Endothelial cell (in vitro differentiated cells): Measurements from ENCODE around the gene FAM13B. TPM values are rescaled to one million over a fixed set of nuclear protein-coding genes. Genes with fewer than 3 reads are reported as not detected.
A peak's percentile ranks its signal among the peaks of the same experiment; 100 is the strongest.
"Not testable (repeated sequence)": the region's sequence is repeated elsewhere in the genome, so short reads cannot be mapped to it uniquely, and the experiment has no call there.

ENCODE experiments used
- DNase-seq: peaks from one replicate; pipeline ENCODE4 v3.0.0; 2021; ENCODE audit warnings: low spot score
- H3K27ac Mint-ChIP-seq: one replicate; pipeline ENCODE4 v1.8.0; 2021; ENCODE audit warnings: mixed read lengths, inconsistent platforms; ENCODE audit not compliant: unreplicated experiment
- H3K27me3 Mint-ChIP-seq: one replicate; pipeline ENCODE4 v1.8.0; 2021; ENCODE audit warnings: mild to moderate bottlenecking, moderate library complexity, mixed read lengths, inconsistent platforms; ENCODE audit not compliant: unreplicated experiment
- H3K36me3 Mint-ChIP-seq: one replicate; pipeline ENCODE4 v1.8.0; 2021; ENCODE audit warnings: mild to moderate bottlenecking, low read depth, mixed read lengths, inconsistent platforms; ENCODE audit not compliant: unreplicated experiment
- H3K4me1 Mint-ChIP-seq: one replicate; pipeline ENCODE4 v1.8.0; 2021; ENCODE audit warnings: mild to moderate bottlenecking, mixed read lengths, inconsistent platforms; ENCODE audit not compliant: unreplicated experiment
- H3K4me3 Mint-ChIP-seq: one replicate; pipeline ENCODE4 v1.8.0; 2021; ENCODE audit warnings: mild to moderate bottlenecking, mixed read lengths, inconsistent platforms; ENCODE audit not compliant: unreplicated experiment
- H3K9me3 Mint-ChIP-seq: one replicate; pipeline ENCODE4 v1.8.0; 2021; ENCODE audit warnings: mixed read lengths, inconsistent platforms; ENCODE audit not compliant: unreplicated experiment
- total RNA-seq: library from RNA; stranded (reverse); fragmentation: NEBNext Ultra II Directional; extraction: Animal tissue kit (Norgen Biotek cat#: 25700); gene quantifications from one replicate; pipeline ENCODE4 v1.2.1, GENCODE V29; 2021; ENCODE audit not compliant: unreplicated experiment
- TF ChIP-seq, protein P1 (sequence below): fragments of 200-600 bp; sonication (generic); IDR thresholded peaks from one replicate; pipeline ENCODE4 v1.5.0; 2021; ENCODE audit warnings: antibody characterized with exemption; ENCODE audit not compliant: unreplicated experiment

Gene FAM13B
- total RNA-seq, 1 donor from 2014 or later: 31.2 TPM

DNA sequence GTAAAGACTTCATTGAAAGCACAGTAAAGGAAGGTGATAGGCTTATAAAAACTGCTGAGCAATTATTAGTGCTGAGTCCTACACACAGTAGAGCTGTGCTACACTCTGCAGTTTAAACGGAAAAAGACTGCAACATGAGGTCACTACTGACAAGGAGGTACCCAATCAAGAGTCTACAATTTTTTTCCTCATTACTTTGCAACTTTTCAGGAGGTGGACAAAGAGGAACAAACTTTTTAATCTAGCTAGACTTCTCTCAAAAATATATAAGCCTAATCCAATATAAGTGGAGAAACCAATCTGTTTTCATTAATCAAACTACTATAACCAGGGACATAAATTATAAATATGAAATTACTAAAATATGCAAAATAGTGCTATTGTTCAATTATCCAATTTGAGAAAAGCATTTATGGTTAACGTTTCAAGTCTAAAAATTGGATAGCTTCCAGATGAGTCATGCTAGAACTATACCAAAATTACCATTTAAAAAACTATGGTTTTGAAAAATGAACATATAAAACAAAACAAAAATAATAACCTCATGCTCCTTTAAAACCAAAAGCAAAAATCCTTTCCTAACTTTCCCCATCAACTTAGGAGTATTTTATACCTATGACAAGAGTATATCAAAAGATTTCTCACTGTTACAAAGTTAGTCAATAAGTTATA, 37.7 kb downstream of the FAM13B start:
- H3K4me1 Mint-ChIP-seq: no peaks in the 10 kb centered on the region
- H3K36me3 Mint-ChIP-seq: peaks cover 13% of the 10 kb centered on the region
- H3K27ac Mint-ChIP-seq: no peak overlapping the region
- no peak overlapping the region for H3K4me3 Mint-ChIP-seq
- no peaks in the 10 kb centered on the region for H3K9me3 Mint-ChIP-seq
- H3K27me3 Mint-ChIP-seq: no peaks in the 10 kb centered on the region
- no peak for DNase-seq
- TF ChIP-seq, protein P1, sequence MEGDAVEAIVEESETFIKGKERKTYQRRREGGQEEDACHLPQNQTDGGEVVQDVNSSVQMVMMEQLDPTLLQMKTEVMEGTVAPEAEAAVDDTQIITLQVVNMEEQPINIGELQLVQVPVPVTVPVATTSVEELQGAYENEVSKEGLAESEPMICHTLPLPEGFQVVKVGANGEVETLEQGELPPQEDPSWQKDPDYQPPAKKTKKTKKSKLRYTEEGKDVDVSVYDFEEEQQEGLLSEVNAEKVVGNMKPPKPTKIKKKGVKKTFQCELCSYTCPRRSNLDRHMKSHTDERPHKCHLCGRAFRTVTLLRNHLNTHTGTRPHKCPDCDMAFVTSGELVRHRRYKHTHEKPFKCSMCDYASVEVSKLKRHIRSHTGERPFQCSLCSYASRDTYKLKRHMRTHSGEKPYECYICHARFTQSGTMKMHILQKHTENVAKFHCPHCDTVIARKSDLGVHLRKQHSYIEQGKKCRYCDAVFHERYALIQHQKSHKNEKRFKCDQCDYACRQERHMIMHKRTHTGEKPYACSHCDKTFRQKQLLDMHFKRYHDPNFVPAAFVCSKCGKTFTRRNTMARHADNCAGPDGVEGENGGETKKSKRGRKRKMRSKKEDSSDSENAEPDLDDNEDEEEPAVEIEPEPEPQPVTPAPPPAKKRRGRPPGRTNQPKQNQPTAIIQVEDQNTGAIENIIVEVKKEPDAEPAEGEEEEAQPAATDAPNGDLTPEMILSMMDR: no peak

DNA sequence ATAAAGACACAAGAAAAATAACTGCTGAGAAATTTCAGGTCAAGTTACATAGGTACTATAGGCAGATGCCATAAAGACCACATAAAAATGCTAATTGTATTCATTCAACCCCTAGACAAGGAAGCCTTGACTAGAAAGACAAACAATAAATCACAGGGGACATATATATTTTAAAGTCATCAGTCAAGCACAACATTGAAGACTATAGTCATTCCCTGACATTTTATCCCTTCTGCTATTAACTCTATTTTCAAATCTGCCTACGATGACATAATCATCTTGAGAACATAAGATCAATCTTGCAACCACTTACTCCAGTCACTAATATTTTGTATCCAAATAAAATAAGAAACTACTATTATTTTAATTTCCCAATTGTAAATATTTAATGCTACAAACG, 38.3 kb downstream of the FAM13B start:
- H3K27me3 Mint-ChIP-seq: no peaks in the 10 kb centered on the region
- no peaks in the 10 kb centered on the region for H3K9me3 Mint-ChIP-seq
- no peaks in the 10 kb centered on the region for H3K4me1 Mint-ChIP-seq
- TF ChIP-seq, protein P1: no peak
- no peak overlapping the region for H3K4me3 Mint-ChIP-seq
- peaks cover 13% of the 10 kb centered on the region for H3K36me3 Mint-ChIP-seq
- DNase-seq: no peak
- H3K27ac Mint-ChIP-seq: no peak overlapping the region

DNA sequence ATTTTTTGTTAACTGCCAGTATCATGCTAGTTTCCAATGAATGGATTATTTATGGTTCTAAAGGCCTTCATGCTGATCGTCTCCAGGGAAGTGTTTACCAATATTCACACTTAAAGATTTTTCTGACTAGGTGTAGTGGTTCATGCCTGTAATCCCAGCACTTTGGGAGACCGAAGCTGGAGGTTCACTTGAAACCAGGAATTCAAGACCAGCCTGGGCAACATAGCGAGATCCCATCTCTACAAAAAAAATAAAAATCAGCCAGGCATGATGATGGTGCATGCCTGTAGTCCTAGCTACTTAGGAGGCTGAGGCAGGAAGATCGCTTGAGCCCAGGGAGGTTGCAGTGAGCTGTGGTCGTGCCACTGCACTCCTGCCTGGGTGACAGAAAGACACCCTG, 43.5 kb downstream of the FAM13B start:
- Mint-ChIP-seq H3K4me1 (no peaks in the 10 kb centered on the region), H3K9me3 (no peaks in the 10 kb centered on the region), H3K27ac (no peak overlapping the region), H3K27me3 (no peaks in the 10 kb centered on the region), H3K4me3 (no peak overlapping the region), H3K36me3 (peaks cover under 1% of the 10 kb centered on the region)
- DNase-seq: no peak
- TF ChIP-seq, protein P1: no peak

DNA sequence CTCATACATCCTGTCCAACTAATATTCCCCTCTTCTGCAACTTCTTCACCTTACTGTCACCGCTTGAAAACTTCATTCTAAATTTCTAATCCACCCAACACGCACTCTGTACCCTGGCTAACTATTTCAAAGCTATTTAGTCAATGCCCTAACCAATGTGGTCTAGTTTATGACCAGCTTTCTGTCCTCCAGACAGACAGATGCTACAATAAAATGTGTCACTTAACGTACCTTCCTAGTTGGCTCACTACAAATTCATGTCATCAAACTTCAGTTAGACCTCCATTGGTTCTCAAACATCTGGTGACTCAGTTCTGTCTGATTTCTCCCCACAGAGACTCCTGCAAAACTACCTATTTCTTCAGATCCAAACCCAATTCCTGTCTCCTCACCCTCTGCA, 57.7 kb downstream of the FAM13B start:
- H3K4me3 Mint-ChIP-seq: peak overlapping the region; percentile 17
- TF ChIP-seq, protein P1: no peak
- no peaks in the 10 kb centered on the region for H3K9me3 Mint-ChIP-seq
- peaks cover 23% of the 10 kb centered on the region for H3K36me3 Mint-ChIP-seq
- no peak for DNase-seq
- H3K27me3 Mint-ChIP-seq: peaks cover 5% of the 10 kb centered on the region
- H3K4me1 Mint-ChIP-seq: peaks cover 3% of the 10 kb centered on the region
- no peak overlapping the region for H3K27ac Mint-ChIP-seq

DNA sequence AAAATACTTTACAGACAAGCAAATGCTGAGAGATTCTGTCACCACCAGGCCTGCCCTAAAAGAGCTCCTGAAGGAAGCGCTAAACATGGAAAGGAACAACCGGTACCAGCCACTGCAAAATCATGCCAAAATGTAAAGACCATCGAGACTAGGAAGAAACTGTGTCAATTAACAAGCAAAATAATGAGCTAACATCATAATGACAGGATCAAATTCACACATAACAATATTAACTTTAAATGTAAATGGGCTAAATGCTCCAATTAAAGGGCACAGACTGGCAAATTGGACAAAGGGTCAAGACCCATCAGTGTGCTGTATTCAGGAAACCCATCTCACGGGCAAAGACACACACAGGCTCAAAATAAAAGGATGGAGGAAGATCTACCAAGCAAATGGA, 62.5 kb downstream of the FAM13B start:
- Mint-ChIP-seq H3K4me3 (peak overlapping the region; percentile 69), H3K36me3 (peaks cover 32% of the 10 kb centered on the region)
- not testable (repeated sequence) for H3K27ac Mint-ChIP-seq, DNase-seq, H3K9me3 Mint-ChIP-seq, H3K4me1 Mint-ChIP-seq, H3K27me3 Mint-ChIP-seq
